AG04449 (cell line): ENCODE data around the gene TRMT44.

Experiments
- CTCF ChIA-PET: fragments of 350-600 bp; formaldehyde crosslinking; extraction: SDS; loops from one replicate; lab custom pipeline; 2021; ENCODE audit warnings: antibody characterized with exemption; lab: Yijun Ruan, JAX
- POLR2A ChIA-PET: fragments of 400-600, 350-600 bp; formaldehyde crosslinking; extraction: SDS; loops from one replicate; lab custom pipeline; 2020; ENCODE audit warnings: antibody characterized with exemption, inconsistent platforms; lab: Yijun Ruan, JAX
- DNase-seq: peaks from one replicate; pipeline ENCODE4 v3.0.0-alpha.2; 2010; ENCODE audit warnings: low read depth, low spot score
- H3K4me3 ChIP-seq: 2 replicates; pipeline ENCODE4 v1.5.1; 2011; ENCODE audit warnings: low read depth, mild to moderate bottlenecking, control low read depth, low read length
- CTCF ChIP-seq: IDR thresholded peaks from one replicate; pipeline ENCODE4 v1.5.1; 2011; ENCODE audit warnings: mild to moderate bottlenecking, moderate library complexity, low read length, control low read depth, inconsistent platforms; ENCODE audit not compliant: insufficient read depth; ENCODE audit errors: missing control alignments

The TRMT44 gene

GRCh38 chr4:8453957-8454356, 13.4 kb downstream of the TRMT44 start:
- H3K4me3 ChIP-seq: no peak overlapping the region
- DNase-seq: no peak
- ChIA-PET CTCF (interaction anchor here (1.2 to 4.7 kb wide), 3 partner anchors 15 to 154 kb away, joined by 4 to 37 read pairs (median 5); no protein-coding TSS in a partner anchor), POLR2A (no interaction called here)
- TF ChIP-seq CTCF: no peak

GRCh38 chr4:8457646-8458252, 17.2 kb downstream of the TRMT44 start:
- DNase-seq: no peak
- ChIA-PET POLR2A (no interaction called here), CTCF (interaction anchor here (1.6 kb wide), 1 partner anchor 11 kb away, joined by 6 read pairs; no protein-coding TSS in a partner anchor)
- no peak overlapping the region for H3K4me3 ChIP-seq
- no peak for TF ChIP-seq CTCF

GRCh38 chr4:8459867-8460445, 19.4 kb downstream of the TRMT44 start:
- POLR2A ChIA-PET: no interaction called here
- DNase-seq: no peak
- TF ChIP-seq CTCF: no peak
- no peak overlapping the region for H3K4me3 ChIP-seq
- CTCF ChIA-PET: interaction anchor here (0.6 to 3.8 kb wide), 4 partner anchors 9 to 218 kb away, joined by 3 to 37 read pairs (median 4); partner anchors contain the start of gene CPZ

GRCh38 chr4:8461086-8461485, 20.5 kb downstream of the TRMT44 start:
- ChIA-PET POLR2A (interaction anchor here (0.6 kb wide), 1 partner anchor 11 kb away, joined by 4 read pairs; no protein-coding TSS in a partner anchor), CTCF (interaction anchor here (0.9 to 3.8 kb wide), 2 partner anchors 8 to 11 kb away, joined by 5 to 37 read pairs; no protein-coding TSS in a partner anchor)
- TF ChIP-seq CTCF: no peak
- no peak for DNase-seq
- H3K4me3 ChIP-seq: no peak overlapping the region

GRCh38 chr4:8461616-8462015, 21.0 kb downstream of the TRMT44 start:
- TF ChIP-seq CTCF: no peak
- ChIA-PET CTCF (interaction anchor here (0.9 to 3.8 kb wide), 2 partner anchors 8 to 11 kb away, joined by 5 to 37 read pairs; no protein-coding TSS in a partner anchor), POLR2A (interaction anchor here (0.6 kb wide), 1 partner anchor 10 kb away, joined by 4 read pairs; no protein-coding TSS in a partner anchor)
- no peak for DNase-seq
- H3K4me3 ChIP-seq: no peak overlapping the region

GRCh38 chr4:8463811-8464210, 23.2 kb downstream of the TRMT44 start:
- ChIA-PET POLR2A (no interaction called here), CTCF (no interaction called here)
- no peak for TF ChIP-seq CTCF
- H3K4me3 ChIP-seq: no peak overlapping the region
- DNase-seq: no peak
